SK-N-SH treated with all-trans-retinoic acid at 6 μM for 48 hours (cell line): ENCODE results near the gene KCTD14.

Experiments
- ATAC-seq: fragments of 200-7000 bp; cut with Tn5 transposase; 3 replicates; pipeline ENCODE4 v1.9.1; 2020; ENCODE audit warnings: mild to moderate bottlenecking, moderate library complexity
- ARNTL ChIP-seq: fragments of 450-650 bp; formaldehyde crosslinking; IDR thresholded peaks from 2 replicates; pipeline ENCODE4 v1.5.0; 2020; ENCODE audit warnings: low read depth, mild to moderate bottlenecking, moderate library complexity, borderline replicate concordance
- BACH2 ChIP-seq: fragments of 250-450 bp; sonication (Bioruptor Pico); IDR thresholded peaks from 2 replicates; pipeline ENCODE4 v1.9.0; 2021; ENCODE audit warnings: mild to moderate bottlenecking, borderline replicate concordance
- CREB5 ChIP-seq: fragments of 250-450 bp; sonication (Bioruptor Pico); IDR thresholded peaks from 2 replicates; pipeline ENCODE4 v1.5.1; 2020; ENCODE audit warnings: low read depth, mild to moderate bottlenecking, moderate library complexity
- CSDC2 ChIP-seq: fragments of 250-450 bp; sonication (Bioruptor Pico); IDR thresholded peaks from 2 replicates; pipeline ENCODE4 v1.5.0; 2020; ENCODE audit warnings: mild to moderate bottlenecking, moderate library complexity
- CSRNP3 ChIP-seq: fragments of 250-450 bp; sonication (Bioruptor Pico); IDR thresholded peaks from 2 replicates; pipeline ENCODE4 v1.5.1; 2021; ENCODE audit warnings: mild to moderate bottlenecking, moderate library complexity
- ESRRG ChIP-seq: fragments of 250-450 bp; sonication (Bioruptor Pico); IDR thresholded peaks from 2 replicates; pipeline ENCODE4 v1.6.1; 2021; ENCODE audit warnings: mild to moderate bottlenecking
- GLIS3 ChIP-seq: fragments of 250-450 bp; sonication (Bioruptor Pico); IDR thresholded peaks from 2 replicates; pipeline ENCODE4 v1.5.0; 2020; ENCODE audit warnings: mild to moderate bottlenecking, moderate library complexity
- ISL1 ChIP-seq: fragments of 250-450 bp; sonication (Bioruptor Pico); IDR thresholded peaks from 2 replicates; pipeline ENCODE4 v2.1.2; 2022; ENCODE audit warnings: mild to moderate bottlenecking, moderate library complexity
- OSR1 ChIP-seq: fragments of 250-450 bp; sonication (Bioruptor Pico); IDR thresholded peaks from 2 replicates; pipeline ENCODE4 v1.8.0; 2022; ENCODE audit warnings: moderate library complexity, mild to moderate bottlenecking, inconsistent platforms
- POU6F1 ChIP-seq: fragments of 250-450 bp; sonication (Bioruptor Pico); IDR thresholded peaks from 2 replicates; pipeline ENCODE4 v1.8.0; 2021; ENCODE audit warnings: low read depth, mild to moderate bottlenecking, moderate library complexity, borderline replicate concordance
- PPARA ChIP-seq: fragments of 250-450 bp; sonication (Bioruptor Pico); IDR thresholded peaks from 2 replicates; pipeline ENCODE4 v1.5.0; 2020; ENCODE audit warnings: mild to moderate bottlenecking, borderline replicate concordance
- RARB ChIP-seq: fragments of 250-450 bp; sonication (Bioruptor Pico); IDR thresholded peaks from 2 replicates; pipeline ENCODE4 v1.8.0; 2021; ENCODE audit warnings: mild to moderate bottlenecking, moderate library complexity
- SNAI2 ChIP-seq: fragments of 250-450 bp; sonication (Bioruptor Pico); IDR thresholded peaks from 2 replicates; pipeline ENCODE4 v1.5.0; 2020; ENCODE audit warnings: mild to moderate bottlenecking, moderate library complexity
- TCF4 ChIP-seq: fragments of 250-450 bp; sonication (Bioruptor Pico); IDR thresholded peaks from 2 replicates; pipeline ENCODE4 v1.8.0; 2021; ENCODE audit warnings: mild to moderate bottlenecking, moderate library complexity, borderline replicate concordance
- TSHZ2 ChIP-seq: fragments of 250-450 bp; sonication (Bioruptor Pico); IDR thresholded peaks from 2 replicates; pipeline ENCODE4 v1.5.0; 2020; ENCODE audit warnings: mild to moderate bottlenecking, moderate library complexity
- ZC3H10 ChIP-seq: fragments of 250-450 bp; sonication (Bioruptor Pico); IDR thresholded peaks from 2 replicates; pipeline ENCODE4 v1.5.1; 2021; ENCODE audit warnings: mild to moderate bottlenecking, moderate library complexity
- ZFP3 ChIP-seq: fragments of 250-450 bp; sonication (Bioruptor Pico); IDR thresholded peaks from 2 replicates; pipeline ENCODE4 v1.5.0; 2020; ENCODE audit warnings: mild to moderate bottlenecking, moderate library complexity
- ZFP30 ChIP-seq: fragments of 450-650 bp; formaldehyde crosslinking; IDR thresholded peaks from 2 replicates; pipeline ENCODE4 v1.5.0; 2022; ENCODE audit warnings: mild to moderate bottlenecking, moderate library complexity
- ZNF565 ChIP-seq: fragments of 450-650 bp; formaldehyde crosslinking; conservative IDR thresholded peaks from 2 replicates; pipeline ENCODE4 v1.5.0; 2020; ENCODE audit warnings: low read depth, mild to moderate bottlenecking, moderate library complexity
- ZNF70 ChIP-seq: fragments of 450-650 bp; formaldehyde crosslinking; IDR thresholded peaks from 2 replicates; pipeline ENCODE4 v1.5.0; 2020; ENCODE audit warnings: mild to moderate bottlenecking, moderate library complexity
- ZNF8 ChIP-seq: fragments of 450-650 bp; formaldehyde crosslinking; IDR thresholded peaks from 2 replicates; pipeline ENCODE4 v1.5.0; 2020; ENCODE audit warnings: mild to moderate bottlenecking, moderate library complexity

Gene KCTD14

GRCh38 chr11:78027759-78028158 lies 4.7 kb upstream of the KCTD14 start:
- TF ChIP-seq ESRRG (CRISPR knock-in tag): no peak
- no peak for TF ChIP-seq POU6F1 (CRISPR knock-in tag)
- no peak for TF ChIP-seq ARNTL (CRISPR knock-in tag)
- TF ChIP-seq CSDC2 (CRISPR knock-in tag): no peak
- no peak for ATAC-seq

GRCh38 chr11:78025378-78025777 lies 2.3 kb upstream of the KCTD14 start:
- no peak for TF ChIP-seq CREB5 (CRISPR knock-in tag)
- no peak for TF ChIP-seq BACH2
- TF ChIP-seq OSR1 (CRISPR knock-in tag): no peak
- TF ChIP-seq TSHZ2: no peak
- no peak for TF ChIP-seq SNAI2 (CRISPR knock-in tag)
- no peak for TF ChIP-seq TCF4 (CRISPR knock-in tag)
- TF ChIP-seq CSRNP3: no peak
- no peak for TF ChIP-seq ZFP30 (CRISPR knock-in tag)
- no peak for TF ChIP-seq ZFP3 (CRISPR knock-in tag)
- no peak for ATAC-seq

- ATAC-seq: no peak
- TF ChIP-seq ZNF8 (CRISPR knock-in tag) (no peak), PPARA (CRISPR knock-in tag) (no peak)
Observed at GRCh38 chr11:78023426-78023825, 350 bp upstream of the KCTD14 start.

- no peak for ATAC-seq
- no peak for TF ChIP-seq CSRNP3
- no peak for TF ChIP-seq CREB5 (CRISPR knock-in tag)
- TF ChIP-seq ZNF565 (CRISPR knock-in tag): no peak
- no peak for TF ChIP-seq ZFP30 (CRISPR knock-in tag)
- TF ChIP-seq ESRRG (CRISPR knock-in tag): no peak
- TF ChIP-seq ZNF70 (CRISPR knock-in tag): no peak
- TF ChIP-seq BACH2: no peak
- TF ChIP-seq ARNTL (CRISPR knock-in tag): no peak
- TF ChIP-seq GLIS3 (CRISPR knock-in tag): no peak
- TF ChIP-seq RARB (CRISPR knock-in tag): no peak
- TF ChIP-seq POU6F1 (CRISPR knock-in tag): no peak
- TF ChIP-seq OSR1 (CRISPR knock-in tag): no peak
- TF ChIP-seq ZC3H10 (CRISPR knock-in tag): no peak
- no peak for TF ChIP-seq TSHZ2
- TF ChIP-seq ISL1 (CRISPR knock-in tag): no peak
- no peak for TF ChIP-seq CSDC2 (CRISPR knock-in tag)
Observed at GRCh38 chr11:78021611-78022010, 1.5 kb downstream of the KCTD14 start.
